PC-3 (cell line): Measurements from ENCODE around the gene DNASE1L2.

Source experiments
- EZH2 ChIP-seq: fragments of 300-600 bp; sonication (generic); IDR thresholded peaks from one replicate; pipeline ENCODE4 v1.6.1; 2017; ENCODE audit warnings: antibody characterized with exemption, mild to moderate bottlenecking, low read length; ENCODE audit not compliant: unreplicated experiment
- TF ChIP-seq, protein P1 (sequence below): fragments of 300-600 bp; sonication (generic); conservative IDR thresholded peaks from 2 replicates; pipeline ENCODE4 v1.5.1; 2017; ENCODE audit warnings: antibody characterized with exemption, low read depth, mild to moderate bottlenecking, low read length

DNA sequence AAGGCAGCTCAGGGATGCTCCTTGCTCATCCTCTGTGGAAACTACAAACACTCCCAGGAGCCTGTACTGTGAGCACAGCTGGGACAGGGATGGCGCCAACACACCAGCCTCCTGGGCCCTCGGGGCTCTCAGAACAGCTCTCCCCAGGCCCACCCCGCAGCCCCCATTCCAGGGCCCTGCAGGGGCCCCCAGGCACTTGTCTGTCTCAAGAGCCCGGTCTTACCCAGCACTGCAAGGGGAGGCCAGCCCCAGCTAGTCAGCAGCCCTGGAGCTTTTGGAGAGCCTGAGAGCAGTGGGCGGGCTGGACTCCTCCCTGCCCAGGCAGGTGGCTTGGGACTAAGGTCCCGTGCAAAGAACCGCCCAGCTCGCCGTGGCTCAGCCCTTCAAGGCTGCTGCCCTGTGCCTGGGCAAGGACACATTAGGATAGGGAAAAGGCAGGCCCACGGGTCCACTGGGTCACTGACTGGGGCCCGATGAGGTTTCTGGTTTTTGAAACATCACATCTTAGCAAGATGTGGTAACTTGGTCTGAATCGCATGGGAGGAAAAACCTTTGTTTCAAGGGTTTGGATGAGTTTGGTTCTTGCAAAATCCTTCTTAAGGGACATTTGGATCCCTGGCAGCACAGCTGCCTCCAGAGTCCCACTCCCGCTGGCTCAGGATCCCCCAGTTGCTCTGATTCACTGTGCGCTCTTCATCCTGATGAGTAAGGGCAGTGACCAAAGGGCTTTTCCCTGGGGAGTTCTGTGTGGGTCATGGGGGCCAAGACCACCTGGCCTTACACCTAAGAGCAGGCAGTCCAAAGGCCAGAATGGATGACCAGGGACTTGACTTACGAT lies 2.8 kb downstream of the DNASE1L2 start:
- no peak for TF ChIP-seq EZH2
- TF ChIP-seq, protein P1, sequence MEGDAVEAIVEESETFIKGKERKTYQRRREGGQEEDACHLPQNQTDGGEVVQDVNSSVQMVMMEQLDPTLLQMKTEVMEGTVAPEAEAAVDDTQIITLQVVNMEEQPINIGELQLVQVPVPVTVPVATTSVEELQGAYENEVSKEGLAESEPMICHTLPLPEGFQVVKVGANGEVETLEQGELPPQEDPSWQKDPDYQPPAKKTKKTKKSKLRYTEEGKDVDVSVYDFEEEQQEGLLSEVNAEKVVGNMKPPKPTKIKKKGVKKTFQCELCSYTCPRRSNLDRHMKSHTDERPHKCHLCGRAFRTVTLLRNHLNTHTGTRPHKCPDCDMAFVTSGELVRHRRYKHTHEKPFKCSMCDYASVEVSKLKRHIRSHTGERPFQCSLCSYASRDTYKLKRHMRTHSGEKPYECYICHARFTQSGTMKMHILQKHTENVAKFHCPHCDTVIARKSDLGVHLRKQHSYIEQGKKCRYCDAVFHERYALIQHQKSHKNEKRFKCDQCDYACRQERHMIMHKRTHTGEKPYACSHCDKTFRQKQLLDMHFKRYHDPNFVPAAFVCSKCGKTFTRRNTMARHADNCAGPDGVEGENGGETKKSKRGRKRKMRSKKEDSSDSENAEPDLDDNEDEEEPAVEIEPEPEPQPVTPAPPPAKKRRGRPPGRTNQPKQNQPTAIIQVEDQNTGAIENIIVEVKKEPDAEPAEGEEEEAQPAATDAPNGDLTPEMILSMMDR = no peak
